ENCODE data around the gene SERPINB8.
"Not testable (repeated sequence)": the region's sequence is repeated elsewhere in the genome, so short reads cannot be mapped to it uniquely, and the experiment has no call there.

Gene SERPINB8

GRCh38 chr18:63936932-63937393 lies 32.9 kb upstream of the SERPINB8 start:
- TF ChIP-seq CTCF (conservative IDR thresholded peaks at IDR 0.05; ENCODE audit: low read length), result no peak
- peak overlapping the region; percentile 77 for H3K4me3 ChIP-seq (ENCODE audit: low read length)
- DNase-seq (ENCODE audit: low read depth), result no peak

- no peak for DNase-seq (ENCODE audit: low read depth)
- no peak for TF ChIP-seq CTCF (conservative IDR thresholded peaks at IDR 0.05; ENCODE audit: low read length)
- no peak overlapping the region for H3K4me3 ChIP-seq (ENCODE audit: low read length)
These were observed 29.9 kb upstream of the SERPINB8 start for GRCh38 chr18:63940008-63940407.

GRCh38 chr18:63940543-63941050 lies 29.3 kb upstream of the SERPINB8 start:
- DNase-seq (ENCODE audit: low read depth); H3K4me3 ChIP-seq (ENCODE audit: low read length): not testable (repeated sequence)

- no peak for TF ChIP-seq CTCF (conservative IDR thresholded peaks at IDR 0.05; ENCODE audit: low read length)
- no peak for DNase-seq (ENCODE audit: low read depth)
- no peak overlapping the region for H3K4me3 ChIP-seq (ENCODE audit: low read length)
These were observed 22.7 kb upstream of the SERPINB8 start for GRCh38 chr18:63947051-63947790.

- peak; percentile 22 for DNase-seq (ENCODE audit: low read depth)
- H3K4me3 ChIP-seq (ENCODE audit: low read length), result peak within 1 kb of the TSS; percentile 59
- TF ChIP-seq CTCF (conservative IDR thresholded peaks at IDR 0.05; ENCODE audit: low read length), result peak; percentile 41
These were observed 20.7 kb upstream of the SERPINB8 start, which contains the start of gene HMSD for GRCh38 chr18:63949068-63949737. Gene HMSD, plus strand, starts transcription at chr18:63949301. Its CDS starts 4,155 bp downstream, at chr18:63953456.

GRCh38 chr18:63951302-63951705 lies 18.6 kb upstream of the SERPINB8 start:
- TF ChIP-seq CTCF (conservative IDR thresholded peaks at IDR 0.05; ENCODE audit: low read length), result peak; percentile 49
- H3K4me3 ChIP-seq (ENCODE audit: low read length), result no peak overlapping the region
- peak; percentile 23 for DNase-seq (ENCODE audit: low read depth)

GRCh38 chr18:63953811-63954210 lies 16.1 kb upstream of the SERPINB8 start:
- peak; percentile 45 for DNase-seq (ENCODE audit: low read depth)
- H3K4me3 ChIP-seq (ENCODE audit: low read length), result no peak overlapping the region
- TF ChIP-seq CTCF (conservative IDR thresholded peaks at IDR 0.05; ENCODE audit: low read length), result no peak
